Astrocyte (in vitro differentiated cells and primary cell): ENCODE data around the gene HOXB6. TPM values are rescaled to one million over a fixed set of nuclear protein-coding genes. Genes with fewer than 3 reads are reported as not detected.
A peak's percentile ranks its signal among the peaks of the same experiment; 100 is the strongest.

Experiments
- DNase-seq: peaks from one replicate; pipeline ENCODE4 v3.0.0-alpha.2; 2010; ENCODE audit warnings: low read depth
- FAIRE-seq: peaks from 2 replicates; lab custom pipeline; 2011; peaks lifted over from hg19 to GRCh38; lab: Jason Lieb, UNC
- H2AFZ ChIP-seq: 2 replicates; pipeline ENCODE4 v1.6.0; 2012; ENCODE audit warnings: low read depth, low read length, inconsistent platforms
- H3K27ac ChIP-seq: 2 replicates; pipeline ENCODE4 v1.5.1; 2011; ENCODE audit warnings: low read depth, low read length, inconsistent platforms
- H3K27me3 ChIP-seq: 2 replicates; pipeline ENCODE4 v1.6.0; 2011; ENCODE audit warnings: low read length, inconsistent platforms; ENCODE audit not compliant: insufficient read depth
- H3K36me3 ChIP-seq: 2 replicates; pipeline ENCODE4 v1.5.1; 2011; ENCODE audit warnings: low read length, inconsistent platforms; ENCODE audit not compliant: insufficient read depth
- H3K4me1 ChIP-seq: 2 replicates; pipeline ENCODE4 v1.5.1; 2011; ENCODE audit warnings: low read length, inconsistent platforms; ENCODE audit not compliant: insufficient read depth
- H3K4me2 ChIP-seq: 2 replicates; pipeline ENCODE4 v1.6.0; 2012; ENCODE audit warnings: low read length, inconsistent platforms
- H3K4me3 ChIP-seq: 2 replicates; pipeline ENCODE4 v1.5.1; 2011; ENCODE audit warnings: low read depth, mild to moderate bottlenecking, low read length, inconsistent platforms; ENCODE audit not compliant: insufficient read depth
- H3K79me2 ChIP-seq: 2 replicates; pipeline ENCODE4 v1.6.0; 2012; ENCODE audit warnings: mild to moderate bottlenecking, low read length, inconsistent platforms; ENCODE audit not compliant: insufficient read depth
- H3K9ac ChIP-seq: 2 replicates; pipeline ENCODE4 v1.6.0; 2012; ENCODE audit warnings: mild to moderate bottlenecking, low read length, inconsistent platforms
- H3K9me3 ChIP-seq: 2 replicates; pipeline ENCODE4 v1.5.1; 2012; ENCODE audit warnings: low read depth, mild to moderate bottlenecking, low read length, inconsistent platforms; ENCODE audit not compliant: insufficient read depth
- H4K20me1 ChIP-seq: 2 replicates; pipeline ENCODE4 v1.6.0; 2012; ENCODE audit warnings: low read length, inconsistent platforms; ENCODE audit not compliant: insufficient read depth
- H3K27ac Mint-ChIP-seq: one replicate; pipeline ENCODE4 v1.8.0; 2021; ENCODE audit warnings: mild to moderate bottlenecking, mixed read lengths; ENCODE audit not compliant: unreplicated experiment
- H3K27me3 Mint-ChIP-seq: one replicate; pipeline ENCODE4 v1.8.0; 2021; ENCODE audit warnings: low read depth, mixed read lengths; ENCODE audit not compliant: unreplicated experiment
- H3K36me3 Mint-ChIP-seq: one replicate; pipeline ENCODE4 v1.8.0; 2021; ENCODE audit warnings: low read depth, mixed read lengths; ENCODE audit not compliant: unreplicated experiment
- H3K4me1 Mint-ChIP-seq: one replicate; pipeline ENCODE4 v1.8.0; 2021; ENCODE audit warnings: low read depth, mixed read lengths; ENCODE audit not compliant: unreplicated experiment
- H3K4me3 Mint-ChIP-seq: one replicate; pipeline ENCODE4 v1.8.0; 2021; ENCODE audit warnings: mild to moderate bottlenecking, moderate library complexity, mixed read lengths; ENCODE audit not compliant: unreplicated experiment
- H3K9me3 Mint-ChIP-seq: one replicate; pipeline ENCODE4 v1.8.0; 2021; ENCODE audit warnings: mild to moderate bottlenecking, mixed read lengths; ENCODE audit not compliant: unreplicated experiment
- EZH2 ChIP-seq: IDR thresholded peaks from 2 replicates; pipeline ENCODE4 v1.6.1; 2012; ENCODE audit warnings: mild to moderate bottlenecking, low read length, inconsistent platforms; ENCODE audit not compliant: insufficient read depth
- total RNA-seq: library from RNA; stranded (reverse); gene quantifications from 2 replicates; pipeline ENCODE4 v1.2.1, GENCODE V29; 2021
- TF ChIP-seq, protein P1 (sequence below): IDR thresholded peaks from 2 replicates; pipeline ENCODE4 v1.5.1; 2011; ENCODE audit warnings: low read depth, mild to moderate bottlenecking, inconsistent platforms, low read length, moderate library complexity; ENCODE audit not compliant: insufficient read depth

Gene HOXB6
- total RNA-seq, 1 donor from 2014 or later, result not detected

- peak; percentile 26 for DNase-seq
- Histone ChIP-seq H3K4me1 (peaks cover 36% of the 10 kb centered on the region), H3K9ac (peak overlapping the region; percentile 63), H3K36me3 (no peaks in the 10 kb centered on the region), H2AFZ (no peak overlapping the region), H3K27ac (peak overlapping the region; percentile 70), H3K4me2 (peak overlapping the region; percentile 71), H3K79me2 (peaks cover 76% of the 10 kb centered on the region), H4K20me1 (no peaks in the 10 kb centered on the region), H3K4me3 (no peak overlapping the region), H3K9me3 (no peaks in the 10 kb centered on the region), H3K27me3 (peaks cover 59% of the 10 kb centered on the region)
- Mint-ChIP-seq H3K4me3 (no peak overlapping the region), H3K27ac (no peak overlapping the region), H3K36me3 (peaks cover 3% of the 10 kb centered on the region), H3K4me1 (peaks cover 2% of the 10 kb centered on the region), H3K27me3 (peaks cover 83% of the 10 kb centered on the region), H3K9me3 (peaks cover 10% of the 10 kb centered on the region)
- TF ChIP-seq, protein P1, sequence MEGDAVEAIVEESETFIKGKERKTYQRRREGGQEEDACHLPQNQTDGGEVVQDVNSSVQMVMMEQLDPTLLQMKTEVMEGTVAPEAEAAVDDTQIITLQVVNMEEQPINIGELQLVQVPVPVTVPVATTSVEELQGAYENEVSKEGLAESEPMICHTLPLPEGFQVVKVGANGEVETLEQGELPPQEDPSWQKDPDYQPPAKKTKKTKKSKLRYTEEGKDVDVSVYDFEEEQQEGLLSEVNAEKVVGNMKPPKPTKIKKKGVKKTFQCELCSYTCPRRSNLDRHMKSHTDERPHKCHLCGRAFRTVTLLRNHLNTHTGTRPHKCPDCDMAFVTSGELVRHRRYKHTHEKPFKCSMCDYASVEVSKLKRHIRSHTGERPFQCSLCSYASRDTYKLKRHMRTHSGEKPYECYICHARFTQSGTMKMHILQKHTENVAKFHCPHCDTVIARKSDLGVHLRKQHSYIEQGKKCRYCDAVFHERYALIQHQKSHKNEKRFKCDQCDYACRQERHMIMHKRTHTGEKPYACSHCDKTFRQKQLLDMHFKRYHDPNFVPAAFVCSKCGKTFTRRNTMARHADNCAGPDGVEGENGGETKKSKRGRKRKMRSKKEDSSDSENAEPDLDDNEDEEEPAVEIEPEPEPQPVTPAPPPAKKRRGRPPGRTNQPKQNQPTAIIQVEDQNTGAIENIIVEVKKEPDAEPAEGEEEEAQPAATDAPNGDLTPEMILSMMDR, result no peak
- peak; percentile 61 for TF ChIP-seq EZH2
- no peak for FAIRE-seq
Measured at GRCh38 chr17:48551596-48552465, 53.0 kb downstream of the HOXB6 start.

DNA sequence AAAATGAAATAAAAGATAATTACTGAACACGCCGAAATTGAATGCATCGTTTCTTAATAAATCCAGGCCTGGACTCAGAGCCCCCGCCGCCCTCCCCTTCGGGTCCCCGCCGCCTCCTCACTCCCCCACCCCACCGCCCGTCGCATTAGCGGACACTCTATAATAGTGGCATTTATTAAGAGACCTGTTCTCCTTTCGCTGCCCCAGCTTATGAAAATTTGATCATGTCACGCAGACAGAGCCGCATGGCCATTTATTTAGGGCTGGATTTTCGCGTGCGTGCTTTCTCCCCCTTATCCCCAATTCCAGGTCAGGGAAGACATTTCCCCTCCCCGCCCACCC is 53.6 kb downstream of the HOXB6 start:
- Histone ChIP-seq H3K4me3 (no peak overlapping the region), H3K27me3 (peaks cover 58% of the 10 kb centered on the region), H3K9me3 (no peaks in the 10 kb centered on the region), H3K4me1 (peaks cover 37% of the 10 kb centered on the region), H3K4me2 (peak overlapping the region; percentile 71), H3K9ac (peak overlapping the region; percentile 63), H3K79me2 (peaks cover 72% of the 10 kb centered on the region), H4K20me1 (no peaks in the 10 kb centered on the region), H3K27ac (peak overlapping the region; percentile 70), H3K36me3 (no peaks in the 10 kb centered on the region), H2AFZ (no peak overlapping the region)
- DNase-seq (peak; percentile 29), FAIRE-seq (no peak)
- H3K27ac Mint-ChIP-seq, result no peak overlapping the region
- no peak overlapping the region for H3K4me3 Mint-ChIP-seq
- H3K36me3 Mint-ChIP-seq, result peaks cover 3% of the 10 kb centered on the region
- TF ChIP-seq, protein P1, result no peak
- TF ChIP-seq EZH2, result peak; percentile 40
- peaks cover 2% of the 10 kb centered on the region for H3K4me1 Mint-ChIP-seq
- peaks cover 83% of the 10 kb centered on the region for H3K27me3 Mint-ChIP-seq
- peaks cover 10% of the 10 kb centered on the region for H3K9me3 Mint-ChIP-seq
